Peyer's patch (tissue), 4 donors: ENCODE measurements around the gene BTD.

Experiments used
- POLR2A ChIP-seq, 2 donors: fragments of 450-650 bp; IDR thresholded peaks; one replicate each; pipeline ENCODE4 v1.5.1; 2017; ENCODE audit warnings: antibody characterized with exemption in 2 of 2, mild to moderate bottlenecking in 2 of 2, moderate library complexity in 2 of 2
- TF ChIP-seq, protein P1 (sequence below), 6 experiments: fragments of 450-650 bp in 4 of 6; fragments of 200-600 bp in 2 of 6; sonication (generic) in 1 of 6; IDR thresholded peaks; one replicate each; pipeline ENCODE4 v1.5.1; 2017 to 2019; ENCODE audit warnings: antibody characterized with exemption in 6 of 6, mild to moderate bottlenecking in 3 of 6, moderate library complexity in 1 of 6

DNA sequence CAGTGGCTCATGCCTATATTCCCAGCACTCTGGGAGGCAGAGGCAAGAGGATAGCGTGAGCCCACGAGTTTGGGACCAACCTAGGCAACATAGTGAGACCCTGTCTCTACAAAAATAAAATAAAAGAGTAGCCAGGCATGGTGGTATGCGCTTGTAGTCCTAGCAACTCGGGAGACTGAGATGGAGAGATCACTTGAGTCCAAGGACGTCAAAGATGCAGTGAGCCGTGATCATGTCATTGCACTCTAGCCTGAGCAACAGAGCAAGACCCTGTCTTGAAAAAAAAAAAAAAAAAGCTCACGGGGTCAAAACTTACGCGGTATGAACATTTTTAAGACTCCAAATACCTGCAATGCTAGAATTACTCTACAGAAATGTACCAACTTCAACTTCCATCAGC lies 43.0 kb upstream of the BTD start:
- TF ChIP-seq, protein P1, sequence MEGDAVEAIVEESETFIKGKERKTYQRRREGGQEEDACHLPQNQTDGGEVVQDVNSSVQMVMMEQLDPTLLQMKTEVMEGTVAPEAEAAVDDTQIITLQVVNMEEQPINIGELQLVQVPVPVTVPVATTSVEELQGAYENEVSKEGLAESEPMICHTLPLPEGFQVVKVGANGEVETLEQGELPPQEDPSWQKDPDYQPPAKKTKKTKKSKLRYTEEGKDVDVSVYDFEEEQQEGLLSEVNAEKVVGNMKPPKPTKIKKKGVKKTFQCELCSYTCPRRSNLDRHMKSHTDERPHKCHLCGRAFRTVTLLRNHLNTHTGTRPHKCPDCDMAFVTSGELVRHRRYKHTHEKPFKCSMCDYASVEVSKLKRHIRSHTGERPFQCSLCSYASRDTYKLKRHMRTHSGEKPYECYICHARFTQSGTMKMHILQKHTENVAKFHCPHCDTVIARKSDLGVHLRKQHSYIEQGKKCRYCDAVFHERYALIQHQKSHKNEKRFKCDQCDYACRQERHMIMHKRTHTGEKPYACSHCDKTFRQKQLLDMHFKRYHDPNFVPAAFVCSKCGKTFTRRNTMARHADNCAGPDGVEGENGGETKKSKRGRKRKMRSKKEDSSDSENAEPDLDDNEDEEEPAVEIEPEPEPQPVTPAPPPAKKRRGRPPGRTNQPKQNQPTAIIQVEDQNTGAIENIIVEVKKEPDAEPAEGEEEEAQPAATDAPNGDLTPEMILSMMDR (IDR thresholded peaks at IDR 0.05): no peak
- no peak for TF ChIP-seq POLR2A (IDR thresholded peaks at IDR 0.05)
